GM23338 (cell line): ENCODE results near the gene H1-8. TPM values are rescaled to one million over a fixed set of nuclear protein-coding genes. Genes with fewer than 3 reads are reported as not detected.

ENCODE experiments used
- ATAC-seq: fragments of 200-7000 bp; cut with Tn5 transposase; 3 replicates; pipeline ENCODE4 v1.9.1; 2020
- DNase-seq: peaks from one replicate; pipeline ENCODE4 v3.0.0-alpha.2; 2015; ENCODE audit warnings: low spot score
- H2AFZ ChIP-seq: fragments of 200-600 bp; sonication (generic); 2 replicates; pipeline ENCODE4 v1.8.0; 2016; ENCODE audit warnings: antibody characterized with exemption, mild to moderate bottlenecking, moderate library complexity
- H3F3A ChIP-seq: fragments of 200-600 bp; sonication (generic); replicated peaks from 2 replicates; pipeline ENCODE4 v1.8.0; 2017; ENCODE audit warnings: antibody characterized with exemption, mixed run types, low read depth
- H3K27ac ChIP-seq: fragments of 200-600 bp; sonication (generic); 2 replicates; pipeline ENCODE4 v1.6.1; 2016; ENCODE audit warnings: low read depth
- H3K27me3 ChIP-seq: fragments of 200-600 bp; sonication (generic); 2 replicates; pipeline ENCODE4 v1.8.0; 2016; ENCODE audit warnings: mild to moderate bottlenecking, mixed run types, moderate library complexity; ENCODE audit not compliant: insufficient read depth
- H3K36me3 ChIP-seq: fragments of 200-600 bp; sonication (generic); 2 replicates; pipeline ENCODE4 v1.8.0; 2016; ENCODE audit warnings: mild to moderate bottlenecking; ENCODE audit not compliant: insufficient read depth
- H3K4me1 ChIP-seq: fragments of 200-600 bp; sonication (generic); 2 replicates; pipeline ENCODE4 v1.8.0; 2016; ENCODE audit warnings: mild to moderate bottlenecking, moderate library complexity; ENCODE audit not compliant: insufficient read depth
- H3K4me2 ChIP-seq: fragments of 200-600 bp; sonication (generic); 2 replicates; pipeline ENCODE4 v1.7.1; 2017; ENCODE audit warnings: mixed run types
- H3K4me3 ChIP-seq: fragments of 200-600 bp; sonication (generic); 2 replicates; pipeline ENCODE4 v1.6.1; 2016; ENCODE audit warnings: mixed run types
- H3K79me2 ChIP-seq: fragments of 200-600 bp; sonication (generic); replicated peaks from 2 replicates; pipeline ENCODE4 v1.8.0; 2017; ENCODE audit warnings: mild to moderate bottlenecking; ENCODE audit not compliant: insufficient read depth
- H3K9me2 ChIP-seq: fragments of 200-600 bp; sonication (generic); 2 replicates; pipeline ENCODE4 v1.8.0; 2017; ENCODE audit not compliant: insufficient read depth
- H4K20me1 ChIP-seq: fragments of 200-600 bp; sonication (generic); replicated peaks from 2 replicates; pipeline ENCODE4 v1.8.0; 2017; ENCODE audit warnings: mild to moderate bottlenecking; ENCODE audit not compliant: insufficient read depth
- H3K27ac Mint-ChIP-seq: 2 replicates; pipeline ENCODE4 v1.8.0; 2020; ENCODE audit warnings: inconsistent platforms, mild to moderate bottlenecking, moderate library complexity, mixed read lengths
- H3K27me3 Mint-ChIP-seq: 3 replicates; pipeline ENCODE4 v1.8.0; 2022; ENCODE audit warnings: low read depth, mild to moderate bottlenecking, moderate library complexity, mixed read lengths, inconsistent platforms; ENCODE audit not compliant: insufficient read depth, poor library complexity
- H3K36me3 Mint-ChIP-seq: 3 replicates; pipeline ENCODE4 v1.8.0; 2021; ENCODE audit warnings: low read depth, mild to moderate bottlenecking, inconsistent platforms, moderate library complexity, mixed read lengths
- H3K4me1 Mint-ChIP-seq: 3 replicates; pipeline ENCODE4 v1.8.0; 2020; ENCODE audit warnings: mild to moderate bottlenecking, inconsistent platforms, mixed read lengths
- H3K4me3 Mint-ChIP-seq: 3 replicates; pipeline ENCODE4 v1.8.0; 2021; ENCODE audit warnings: moderate library complexity, mild to moderate bottlenecking, inconsistent platforms, mixed read lengths
- H3K9me3 Mint-ChIP-seq: 3 replicates; pipeline ENCODE4 v1.8.0; 2020; ENCODE audit warnings: moderate library complexity, mild to moderate bottlenecking, inconsistent platforms, mixed read lengths
- CREB1 ChIP-seq: fragments of 250-450 bp; sonication (Bioruptor Pico); IDR thresholded peaks from 2 replicates; pipeline ENCODE4 v1.5.0; 2020; ENCODE audit warnings: low read depth, mild to moderate bottlenecking, moderate library complexity
- ETS1 ChIP-seq: IDR thresholded peaks from 2 replicates; pipeline ENCODE4 v1.6.1; 2016; ENCODE audit warnings: antibody characterized with exemption
- EZH2 ChIP-seq: fragments of 200-600 bp; sonication (generic); IDR thresholded peaks from one replicate; pipeline ENCODE4 v1.8.0; 2017; ENCODE audit warnings: antibody characterized with exemption, mild to moderate bottlenecking, low read depth; ENCODE audit not compliant: unreplicated experiment
- JUNB ChIP-seq: IDR thresholded peaks from one replicate; pipeline ENCODE4 v1.6.1; 2016; ENCODE audit warnings: antibody characterized with exemption; ENCODE audit not compliant: unreplicated experiment
- NANOG ChIP-seq: IDR thresholded peaks from 2 replicates; pipeline ENCODE4 v1.6.1; 2016; ENCODE audit warnings: antibody characterized with exemption, borderline replicate concordance
- STAT1 ChIP-seq: IDR thresholded peaks from one replicate; pipeline ENCODE4 v1.6.1; 2016; ENCODE audit warnings: antibody characterized with exemption; ENCODE audit not compliant: unreplicated experiment
- ZNF114 ChIP-seq: fragments of 250-450 bp; sonication (Bioruptor Pico); IDR thresholded peaks from 2 replicates; pipeline ENCODE4 v1.5.0; 2020; ENCODE audit warnings: mild to moderate bottlenecking, moderate library complexity
- ZNF331 ChIP-seq: fragments of 250-450 bp; sonication (Bioruptor Pico); IDR thresholded peaks from 2 replicates; pipeline ENCODE4 v1.5.0; 2020; ENCODE audit warnings: low read depth, mild to moderate bottlenecking, moderate library complexity
- polyA plus RNA-seq: library from polyadenylated mRNA; unstranded; fragments of >200 nt; fragmentation: Nextera tagmentation; extraction: Ambion mirVana; gene quantifications from 2 replicates; pipeline ENCODE4 v1.2.1, GENCODE V29; 2016
- total RNA-seq: library from RNA; depleted of rRNA; stranded (reverse); fragments of >200 nt; shearing (Covaris generic); gene quantifications from 2 replicates; pipeline ENCODE4 v1.2.3, GENCODE V29; 2014
- TF ChIP-seq, protein P1 (sequence below), 2 experiments: fragments of 200-600 bp in 1 of 2; sonication (generic) in 1 of 2; conservative IDR thresholded peaks; 2 replicates each; pipeline versions ENCODE4 v1.5.1 to v1.6.1; 2016 to 2017; ENCODE audit warnings: antibody characterized with exemption in 2 of 2, low read depth in 2 of 2, mild to moderate bottlenecking in 2 of 2, moderate library complexity in 1 of 2
- TF ChIP-seq, protein P2 (sequence below): IDR thresholded peaks from one replicate; pipeline ENCODE4 v1.6.1; 2018; ENCODE audit warnings: antibody characterized with exemption; ENCODE audit not compliant: unreplicated experiment

The H1-8 gene
- total and polyA plus RNA-seq, 2 experiments from 2014 or later = not detected

GRCh38 chr3:129513705-129514104 lies 29.3 kb upstream of the H1-8 start:
- Histone ChIP-seq H3K4me2 (no peak overlapping the region), H3K36me3 (no peaks in the 10 kb centered on the region), H3K79me2 (no peaks in the 10 kb centered on the region), H3K9me2 (no peaks in the 10 kb centered on the region), H3K4me1 (no peaks in the 10 kb centered on the region), H4K20me1 (no peaks in the 10 kb centered on the region), H3K27me3 (no peaks in the 10 kb centered on the region), H3F3A (no peaks in the 10 kb centered on the region), H3K27ac (no peak overlapping the region), H3K4me3 (no peak overlapping the region), H2AFZ (no peak overlapping the region)
- TF ChIP-seq CREB1 (no peak), ZNF331 (CRISPR knock-in tag) (no peak), JUNB (no peak), NANOG (no peak), EZH2 (no peak), STAT1 (no peak), ZNF114 (CRISPR knock-in tag) (no peak), ETS1 (no peak)
- TF ChIP-seq, protein P1, sequence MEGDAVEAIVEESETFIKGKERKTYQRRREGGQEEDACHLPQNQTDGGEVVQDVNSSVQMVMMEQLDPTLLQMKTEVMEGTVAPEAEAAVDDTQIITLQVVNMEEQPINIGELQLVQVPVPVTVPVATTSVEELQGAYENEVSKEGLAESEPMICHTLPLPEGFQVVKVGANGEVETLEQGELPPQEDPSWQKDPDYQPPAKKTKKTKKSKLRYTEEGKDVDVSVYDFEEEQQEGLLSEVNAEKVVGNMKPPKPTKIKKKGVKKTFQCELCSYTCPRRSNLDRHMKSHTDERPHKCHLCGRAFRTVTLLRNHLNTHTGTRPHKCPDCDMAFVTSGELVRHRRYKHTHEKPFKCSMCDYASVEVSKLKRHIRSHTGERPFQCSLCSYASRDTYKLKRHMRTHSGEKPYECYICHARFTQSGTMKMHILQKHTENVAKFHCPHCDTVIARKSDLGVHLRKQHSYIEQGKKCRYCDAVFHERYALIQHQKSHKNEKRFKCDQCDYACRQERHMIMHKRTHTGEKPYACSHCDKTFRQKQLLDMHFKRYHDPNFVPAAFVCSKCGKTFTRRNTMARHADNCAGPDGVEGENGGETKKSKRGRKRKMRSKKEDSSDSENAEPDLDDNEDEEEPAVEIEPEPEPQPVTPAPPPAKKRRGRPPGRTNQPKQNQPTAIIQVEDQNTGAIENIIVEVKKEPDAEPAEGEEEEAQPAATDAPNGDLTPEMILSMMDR (conservative IDR thresholded peaks at IDR 0.05; ENCODE audit: low read depth in 2 of 2) = no peak
- TF ChIP-seq, protein P2, sequence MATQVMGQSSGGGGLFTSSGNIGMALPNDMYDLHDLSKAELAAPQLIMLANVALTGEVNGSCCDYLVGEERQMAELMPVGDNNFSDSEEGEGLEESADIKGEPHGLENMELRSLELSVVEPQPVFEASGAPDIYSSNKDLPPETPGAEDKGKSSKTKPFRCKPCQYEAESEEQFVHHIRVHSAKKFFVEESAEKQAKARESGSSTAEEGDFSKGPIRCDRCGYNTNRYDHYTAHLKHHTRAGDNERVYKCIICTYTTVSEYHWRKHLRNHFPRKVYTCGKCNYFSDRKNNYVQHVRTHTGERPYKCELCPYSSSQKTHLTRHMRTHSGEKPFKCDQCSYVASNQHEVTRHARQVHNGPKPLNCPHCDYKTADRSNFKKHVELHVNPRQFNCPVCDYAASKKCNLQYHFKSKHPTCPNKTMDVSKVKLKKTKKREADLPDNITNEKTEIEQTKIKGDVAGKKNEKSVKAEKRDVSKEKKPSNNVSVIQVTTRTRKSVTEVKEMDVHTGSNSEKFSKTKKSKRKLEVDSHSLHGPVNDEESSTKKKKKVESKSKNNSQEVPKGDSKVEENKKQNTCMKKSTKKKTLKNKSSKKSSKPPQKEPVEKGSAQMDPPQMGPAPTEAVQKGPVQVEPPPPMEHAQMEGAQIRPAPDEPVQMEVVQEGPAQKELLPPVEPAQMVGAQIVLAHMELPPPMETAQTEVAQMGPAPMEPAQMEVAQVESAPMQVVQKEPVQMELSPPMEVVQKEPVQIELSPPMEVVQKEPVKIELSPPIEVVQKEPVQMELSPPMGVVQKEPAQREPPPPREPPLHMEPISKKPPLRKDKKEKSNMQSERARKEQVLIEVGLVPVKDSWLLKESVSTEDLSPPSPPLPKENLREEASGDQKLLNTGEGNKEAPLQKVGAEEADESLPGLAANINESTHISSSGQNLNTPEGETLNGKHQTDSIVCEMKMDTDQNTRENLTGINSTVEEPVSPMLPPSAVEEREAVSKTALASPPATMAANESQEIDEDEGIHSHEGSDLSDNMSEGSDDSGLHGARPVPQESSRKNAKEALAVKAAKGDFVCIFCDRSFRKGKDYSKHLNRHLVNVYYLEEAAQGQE = no peak
- Mint-ChIP-seq H3K27ac (no peak overlapping the region; the same call in 1 of the 2 replicates), H3K4me3 (no peak overlapping the region), H3K36me3 (peaks cover 21% of the 10 kb centered on the region), H3K27me3 (peaks cover 10% of the 10 kb centered on the region), H3K9me3 (no peaks in the 10 kb centered on the region; the same call in 2 of the 3 replicates), H3K4me1 (0 out of 3 replicates have a peak, but pooled peaks cover 2% of the 10 kb centered on the region)
- DNase-seq (no peak), ATAC-seq (no peak)

DNA sequence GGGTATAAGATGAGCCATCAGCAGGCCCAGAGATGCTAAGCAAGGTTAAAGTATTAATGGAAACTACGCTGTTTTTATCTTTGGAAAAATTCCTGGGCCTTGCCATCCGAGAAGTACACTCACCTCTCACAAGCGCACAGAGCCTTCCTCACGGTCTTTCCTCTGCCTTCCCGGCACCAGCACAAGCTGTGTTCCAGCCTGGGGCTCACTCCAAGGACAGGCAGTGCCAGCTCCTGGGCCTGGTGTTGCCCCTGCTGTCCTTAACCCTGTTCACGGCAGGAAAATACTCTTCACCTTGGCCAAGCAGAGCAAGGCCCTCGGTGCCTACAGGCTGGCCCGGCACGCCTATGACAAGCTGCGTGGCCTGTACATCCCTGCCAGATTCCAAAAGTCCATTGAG lies 28.9 kb upstream of the H1-8 start:
- Mint-ChIP-seq H3K27me3 (peaks cover 13% of the 10 kb centered on the region), H3K9me3 (no peaks in the 10 kb centered on the region; the same call in 2 of the 3 replicates), H3K36me3 (peaks cover 21% of the 10 kb centered on the region), H3K4me3 (no peak overlapping the region), H3K27ac (no peak overlapping the region; the same call in 1 of the 2 replicates), H3K4me1 (0 out of 3 replicates have a peak, but pooled peaks cover 2% of the 10 kb centered on the region)
- no peak for TF ChIP-seq NANOG
- TF ChIP-seq ZNF331 (CRISPR knock-in tag) = no peak
- TF ChIP-seq, protein P1 (conservative IDR thresholded peaks at IDR 0.05; ENCODE audit: low read depth in 2 of 2) = no peak
- TF ChIP-seq CREB1 = no peak
- TF ChIP-seq EZH2 = no peak
- no peak for TF ChIP-seq JUNB
- TF ChIP-seq, protein P2 = no peak
- no peak for TF ChIP-seq ZNF114 (CRISPR knock-in tag)
- Histone ChIP-seq H3F3A (no peaks in the 10 kb centered on the region), H3K27ac (no peak overlapping the region), H3K36me3 (no peaks in the 10 kb centered on the region), H3K4me3 (no peak overlapping the region), H3K4me1 (no peaks in the 10 kb centered on the region), H3K79me2 (no peaks in the 10 kb centered on the region), H4K20me1 (no peaks in the 10 kb centered on the region), H3K27me3 (no peaks in the 10 kb centered on the region), H2AFZ (no peak overlapping the region), H3K4me2 (no peak overlapping the region), H3K9me2 (no peaks in the 10 kb centered on the region)
- ATAC-seq (no peak), DNase-seq (no peak)
